HCT116 (cell line): ENCODE data around the gene MAX. TPM values are rescaled to one million over a fixed set of nuclear protein-coding genes. Genes with fewer than 3 reads are reported as not detected.

ENCODE experiments used
- ATAC-seq: fragments of 200-7000 bp; cut with Tn5 transposase; 2 replicates; pipeline ENCODE4 v1.9.1; 2020; ENCODE audit warnings: mild to moderate bottlenecking, moderate library complexity
- BruUV-seq: library from RNA; stranded (reverse); fragments of 400-500 nt; replicated peaks from 2 replicates; lab custom pipeline; 2021; lab: Mats Ljungman, UMichigan
- CTCF ChIA-PET: fragments of 300-600 bp; sonication (Branson Sonifier 250); formaldehyde crosslinking; loops from one replicate; lab custom pipeline; 2021; ENCODE audit warnings: antibody characterized with exemption; lab: Charles Lee
- POLR2A ChIA-PET: fragments of 300-600, 350-600 bp; sonication (Branson Sonifier 250); formaldehyde crosslinking; loops from one replicate; lab custom pipeline; 2021; ENCODE audit warnings: antibody characterized with exemption; lab: Charles Lee
- RAD21 ChIA-PET, 2 experiments: fragments of 300-600 bp; sonication (Branson Sonifier 250); formaldehyde crosslinking; loops; one replicate each; lab custom pipeline; 2023; ENCODE audit warnings: low total read pairs in 2 of 2; ENCODE audit not compliant: uncharacterized antibody in 2 of 2, unreplicated experiment in 2 of 2, low non-redundant PET in 1 of 2; lab: Charles Lee
- DNase-seq: peaks from one replicate; pipeline ENCODE4 v3.0.0-alpha.2; 2010; ENCODE audit warnings: low read depth, low spot score
- H2AFZ ChIP-seq: fragments of 200-600 bp; shearing (Covaris generic), sonication (generic); 2 replicates; pipeline ENCODE4 v1.6.1; 2017; ENCODE audit warnings: low read depth, mixed run types, mixed read lengths, antibody characterized with exemption, low read length; ENCODE audit not compliant: poor library complexity, severe bottlenecking
- H3K27ac ChIP-seq: 2 replicates; pipeline ENCODE4 v1.5.1; 2012; ENCODE audit warnings: low read depth, low read length
- H3K27me3 ChIP-seq: fragments of 200-600 bp; sonication (generic); 2 replicates; pipeline ENCODE4 v1.6.1; 2016; ENCODE audit warnings: mixed run types, low read length, mixed read lengths; ENCODE audit not compliant: insufficient read depth
- H3K36me3 ChIP-seq, 2 experiments: fragments of 200-500 bp in 1 of 2; fragments of 200-600 bp in 1 of 2; sonication (Bioruptor generic) in 1 of 2; sonication (generic) in 1 of 2; 2 replicates each; pipeline versions ENCODE4 v1.5.1 to v1.6.1; 2014 to 2016; ENCODE audit warnings: low read length in 2 of 2, inconsistent platforms in 1 of 2, mixed read lengths in 1 of 2, mixed run types in 1 of 2; ENCODE audit not compliant: insufficient read depth in 2 of 2, control insufficient read depth in 1 of 2
- H3K4me1 ChIP-seq, 2 experiments: fragments of 200-600 bp in 1 of 2; sonication (generic) in 1 of 2; 2 replicates each; pipeline versions ENCODE4 v1.5.1 to v1.6.1; 2012 to 2017; ENCODE audit warnings: low read length in 2 of 2, inconsistent platforms in 1 of 2, mild to moderate bottlenecking in 1 of 2, mixed read lengths in 1 of 2, mixed run types in 1 of 2, moderate library complexity in 1 of 2; ENCODE audit not compliant: insufficient read depth in 2 of 2, control insufficient read depth in 1 of 2
- H3K4me2 ChIP-seq: fragments of 200-600 bp; sonication (generic); 2 replicates; pipeline ENCODE4 v1.6.1; 2017; ENCODE audit warnings: mixed run types, low read length, mixed read lengths
- H3K4me3 ChIP-seq, 2 experiments: fragments of 200-600 bp in 1 of 2; sonication (generic) in 1 of 2; replicated peaks in 1 of 2; 2 replicates each; pipeline ENCODE4 v1.5.1; 2011 to 2016; ENCODE audit warnings: low read length in 2 of 2, control low read depth in 1 of 2, low read depth in 1 of 2, mild to moderate bottlenecking in 1 of 2, mixed read lengths in 1 of 2, mixed run types in 1 of 2
- H3K79me2 ChIP-seq: fragments of 200-600 bp; sonication (generic); 2 replicates; pipeline ENCODE4 v1.6.1; 2017; ENCODE audit warnings: mild to moderate bottlenecking, mixed run types, low read length, moderate library complexity, mixed read lengths; ENCODE audit not compliant: insufficient read depth
- H3K9ac ChIP-seq: fragments of 200-600 bp; sonication (generic); 2 replicates; pipeline ENCODE4 v1.6.1; 2016; ENCODE audit warnings: low read length, mixed read lengths
- H3K9me2 ChIP-seq: fragments of 200-600 bp; sonication (generic), shearing (Covaris generic); 2 replicates; pipeline ENCODE4 v1.6.1; 2017; ENCODE audit warnings: mixed run types, mild to moderate bottlenecking, moderate library complexity; ENCODE audit not compliant: insufficient read depth
- H3K9me3 ChIP-seq, 2 experiments: fragments of 200-500 bp in 1 of 2; fragments of 200-600 bp in 1 of 2; sonication (Bioruptor generic) in 1 of 2; sonication (generic) in 1 of 2; 2 replicates each; pipeline ENCODE4 v1.6.1; 2014 to 2017; ENCODE audit warnings: low read length in 2 of 2, mixed read lengths in 2 of 2, inconsistent platforms in 1 of 2, low read depth in 1 of 2, mild to moderate bottlenecking in 1 of 2, mixed run types in 1 of 2, moderate library complexity in 1 of 2; ENCODE audit not compliant: control insufficient read depth in 1 of 2, insufficient read depth in 1 of 2
- H4K20me1 ChIP-seq: fragments of 200-600 bp; sonication (generic), shearing (Covaris generic); 2 replicates; pipeline ENCODE4 v1.6.1; 2017; ENCODE audit warnings: mixed run types, mild to moderate bottlenecking, moderate library complexity; ENCODE audit not compliant: insufficient read depth
- CBX3 ChIP-seq: IDR thresholded peaks from 2 replicates; pipeline ENCODE4 v1.6.1; 2012; ENCODE audit warnings: low read depth
- CEBPB ChIP-seq: IDR thresholded peaks from 2 replicates; pipeline ENCODE4 v1.6.1; 2012; ENCODE audit warnings: low read depth
- CTCF ChIP-seq, 3 experiments: fragments of 200-600 bp in 1 of 3; sonication (generic) in 1 of 3; IDR thresholded peaks in 2 of 3; conservative IDR thresholded peaks in 1 of 3; 2 replicates each; pipeline ENCODE4 v1.5.1; 2012 to 2017; ENCODE audit warnings: low read depth in 2 of 3, low read length in 2 of 3, antibody characterized with exemption in 1 of 3, borderline replicate concordance in 1 of 3, control low read depth in 1 of 3, mild to moderate bottlenecking in 1 of 3, mixed read lengths in 1 of 3, mixed run types in 1 of 3, moderate library complexity in 1 of 3; ENCODE audit not compliant: insufficient read depth in 1 of 3
- ELF1 ChIP-seq: IDR thresholded peaks from 2 replicates; pipeline ENCODE4 v1.6.1; 2012; ENCODE audit warnings: low read depth, borderline replicate concordance
- EZH2 ChIP-seq: fragments of 200-600 bp; sonication (generic); IDR thresholded peaks from 2 replicates; pipeline ENCODE4 v1.6.1; 2017; ENCODE audit warnings: antibody characterized with exemption, mixed run types
- JUND ChIP-seq: IDR thresholded peaks from 2 replicates; pipeline ENCODE4 v1.6.1; 2012
- POLR2AphosphoS5 ChIP-seq: IDR thresholded peaks from 2 replicates; pipeline ENCODE4 v1.6.1; 2011; ENCODE audit warnings: mild to moderate bottlenecking, low read depth, low read length, moderate library complexity
- REST ChIP-seq: IDR thresholded peaks from 2 replicates; pipeline ENCODE4 v1.6.1; 2012; ENCODE audit warnings: low read depth
- SRF ChIP-seq: IDR thresholded peaks from 2 replicates; pipeline ENCODE4 v1.6.1; 2012; ENCODE audit warnings: low read depth
- TCF7L2 ChIP-seq: IDR thresholded peaks from 2 replicates; pipeline ENCODE4 v1.7.0; 2011; ENCODE audit warnings: borderline replicate concordance, inconsistent platforms; ENCODE audit not compliant: insufficient read depth, insufficient read length; ENCODE audit errors: extremely low read depth
- ZBTB33 ChIP-seq: IDR thresholded peaks from 2 replicates; pipeline ENCODE4 v1.6.1; 2011; ENCODE audit warnings: mild to moderate bottlenecking, low read length, moderate library complexity; ENCODE audit not compliant: insufficient replicate concordance; ENCODE audit errors: extremely low read depth
- ZNF274 ChIP-seq: fragments of 200-500 bp; sonication (Bioruptor generic); IDR thresholded peaks from 2 replicates; pipeline ENCODE4 v1.6.1; 2014; ENCODE audit warnings: mild to moderate bottlenecking, low read depth, low read length, inconsistent platforms
- intact Hi-C: fragments of 100-400 bp; cut with micrococcal nuclease; formaldehyde crosslinking; loops from 2 replicates; pipeline ENCODE4 v1.10.0; 2022
- total RNA-seq: library from RNA; stranded (reverse); gene quantifications from one replicate; pipeline ENCODE4 v1.2.1, GENCODE V29; 2021; ENCODE audit not compliant: unreplicated experiment

MAX gene
- total RNA-seq, 1 experiment from 2014 or later: 72.6 TPM

- H2AFZ ChIP-seq: no peak overlapping the region
- BruUV-seq: no TSS peak
Measured at GRCh38 chr14:65073605-65074201, 28.6 kb downstream of the MAX start.

More at GRCh38 chr14:65073605-65074201, 28.6 kb downstream of the MAX start:
- POLR2A ChIA-PET: no interaction called here
- Histone ChIP-seq H3K4me3 (no peak overlapping the region), H3K4me1 (no peaks in the 10 kb centered on the region), H3K27me3 (no peaks in the 10 kb centered on the region), H3K4me2 (no peak overlapping the region), H3K36me3 (peaks cover 8 to 14% of the 10 kb centered on the region in 2 experiments; a peak in 3 of 4 replicates), H3K9me2 (no peaks in the 10 kb centered on the region), H3K9ac (no peak overlapping the region), H3K9me3 (no peaks in the 10 kb centered on the region), H3K27ac (no peak overlapping the region), H3K79me2 (no peaks in the 10 kb centered on the region), H4K20me1 (no peaks in the 10 kb centered on the region)
- ATAC-seq (no peak), DNase-seq (no peak)
- RAD21 ChIA-PET: no interaction called here
- intact Hi-C loops: no loop called here
- CTCF ChIA-PET: no interaction called here
- no peak for TF ChIP-seq SRF
- no peak for TF ChIP-seq JUND
- TF ChIP-seq CTCF (IDR thresholded peaks at IDR 0.05 in 2 of 3, conservative IDR thresholded peaks at IDR 0.05 in 1 of 3; ENCODE audit: borderline replicate concordance in 1 of 3, insufficient read depth in 1 of 3, low read depth in 2 of 3, low read length in 2 of 3): no peak
- TF ChIP-seq ELF1: no peak
- TF ChIP-seq TCF7L2: no peak
- no peak for TF ChIP-seq CBX3
- no peak for TF ChIP-seq ZNF274
- no peak for TF ChIP-seq POLR2AphosphoS5
- no peak for TF ChIP-seq CEBPB
- TF ChIP-seq EZH2: no peak
- no peak for TF ChIP-seq REST
- no peak for TF ChIP-seq ZBTB33
